ENCODE measurements around the gene ADCY9. TPM values are rescaled to one million over a fixed set of nuclear protein-coding genes. Genes with fewer than 3 reads are reported as not detected.
"Not testable (repeated sequence)": the region's sequence is repeated elsewhere in the genome, so short reads cannot be mapped to it uniquely, and the experiment has no call there.

Gene ADCY9
- total and polyA plus RNA-seq, 4 donors, result 7.9 to 40.1 (median 24.7) TPM

DNA sequence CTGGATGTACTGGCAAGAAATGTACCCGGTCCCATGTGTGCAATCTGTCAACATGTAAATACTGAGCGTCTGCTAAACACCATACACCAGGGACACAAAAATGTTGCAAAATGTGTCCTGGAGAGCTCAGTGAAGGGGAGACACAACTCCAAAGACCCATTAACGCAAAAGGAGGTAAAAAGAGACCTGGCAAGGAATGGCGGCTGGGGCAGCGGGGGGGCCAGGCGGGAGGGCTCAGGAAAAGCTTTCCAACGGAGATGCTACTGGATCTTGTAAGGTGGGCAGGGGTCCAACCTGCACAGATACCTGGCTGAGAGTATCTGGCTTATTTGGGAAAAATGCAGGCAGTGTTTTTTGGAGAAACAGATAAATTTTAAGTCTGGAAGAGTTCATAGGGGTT, 40.7 kb downstream of the ADCY9 start:
- intact Hi-C loops (cut with DNase I), result no loop called here
- ATAC-seq (ENCODE audit: low FRiP score) (no peak), DNase-seq (no peak)
- Histone ChIP-seq H3K9me3 (ENCODE audit: control insufficient read depth, low read length) (no peaks in the 10 kb centered on the region), H3K4me1 (ENCODE audit: control insufficient read depth in 1 of 2, insufficient read depth in 2 of 2, low read length in 2 of 2) (peaks cover 0 to 3% of the 10 kb centered on the region in 2 donors), H3K36me3 (ENCODE audit: control insufficient read depth in 1 of 2, insufficient read depth in 2 of 2, low read length in 1 of 2) (no peaks in the 10 kb centered on the region), H3K27ac (ENCODE audit: low read depth in 1 of 2, low read length in 2 of 2) (no peak overlapping the region), H3K27me3 (ENCODE audit: control insufficient read depth in 1 of 2, insufficient read depth in 2 of 2, low read length in 1 of 2) (no peaks in the 10 kb centered on the region), H3K4me3 (ENCODE audit: low read length in 2 of 2) (no peak overlapping the region)
- 93 to 95% methylated on average over 7 of the region's 7 CpGs for WGBS, 2 donors

DNA sequence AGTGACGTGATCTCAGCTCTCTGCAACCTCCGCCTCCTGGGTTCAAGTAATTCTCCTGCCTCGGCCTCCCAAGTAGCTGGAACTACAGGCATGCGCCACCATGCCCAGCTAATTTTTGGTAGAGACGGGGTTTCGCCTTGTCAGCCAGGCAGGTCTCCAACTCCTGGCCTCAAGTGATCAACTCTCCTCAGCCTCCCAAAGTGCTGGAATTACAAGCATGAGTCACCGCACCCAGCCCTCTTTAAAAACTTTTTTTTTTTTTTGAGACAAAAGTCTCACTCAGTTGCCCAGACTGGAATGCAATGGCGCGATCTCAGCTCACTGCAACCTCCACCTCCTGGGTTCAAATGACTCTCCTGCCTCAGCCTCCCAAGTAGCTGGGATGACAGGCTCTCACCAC, 43.1 kb downstream of the ADCY9 start:
- H3K27me3 ChIP-seq (ENCODE audit: control insufficient read depth in 1 of 2, insufficient read depth in 2 of 2, low read length in 1 of 2); H3K36me3 ChIP-seq (ENCODE audit: control insufficient read depth in 1 of 2, insufficient read depth in 2 of 2, low read length in 1 of 2); H3K4me3 ChIP-seq (ENCODE audit: low read length in 2 of 2); ATAC-seq (ENCODE audit: low FRiP score); H3K27ac ChIP-seq (ENCODE audit: low read depth in 1 of 2, low read length in 2 of 2); H3K9me3 ChIP-seq (ENCODE audit: control insufficient read depth, low read length); DNase-seq; intact Hi-C loops (cut with DNase I); H3K4me1 ChIP-seq (ENCODE audit: control insufficient read depth in 1 of 2, insufficient read depth in 2 of 2, low read length in 2 of 2): not testable (repeated sequence)
- 76 to 84% methylated on average over 9 of the region's 9 CpGs for WGBS, 2 donors

DNA sequence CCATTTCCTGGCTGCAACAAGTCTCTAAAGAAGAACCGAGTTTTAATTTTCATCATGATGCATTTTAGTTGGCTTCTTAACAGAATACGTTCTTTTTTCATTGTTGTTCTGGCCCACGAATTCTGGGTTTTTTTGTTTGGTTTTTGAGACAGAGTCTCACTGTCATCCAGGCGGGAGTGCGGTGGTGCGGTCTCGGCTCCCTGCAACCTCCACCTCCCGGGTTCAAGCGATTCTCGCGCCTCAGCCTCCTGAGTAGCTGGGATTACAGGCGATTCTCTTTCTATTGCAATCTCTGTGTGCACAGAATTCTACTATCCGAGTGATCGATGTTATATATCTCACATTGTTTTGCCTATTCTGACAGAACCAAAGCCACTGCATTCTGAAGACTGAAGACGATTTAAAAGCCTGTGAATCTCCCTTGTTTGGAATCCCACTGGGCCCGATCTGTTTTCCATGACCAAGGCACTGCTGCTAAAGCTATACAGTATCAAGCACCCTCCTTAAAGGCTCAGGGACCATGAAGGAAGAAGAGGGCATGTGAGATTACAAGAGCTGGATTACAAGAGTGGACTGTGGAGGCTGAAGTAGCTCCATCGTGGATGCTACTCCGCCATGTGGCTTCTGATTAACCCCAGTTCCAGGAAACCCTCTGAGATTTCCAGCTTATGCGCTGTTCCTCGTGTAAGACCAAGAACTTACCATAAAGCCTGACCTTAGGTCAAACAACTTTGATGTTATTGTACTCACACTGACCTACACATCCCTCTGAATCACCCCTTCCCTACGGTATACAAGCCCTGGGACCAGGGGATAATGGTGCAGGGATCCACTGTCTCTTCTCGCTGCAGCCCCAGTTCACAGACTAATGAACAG, 44.3 kb downstream of the ADCY9 start:
- H3K4me1 ChIP-seq (ENCODE audit: control insufficient read depth in 1 of 2, insufficient read depth in 2 of 2, low read length in 2 of 2), result peaks cover 0 to under 1% of the 10 kb centered on the region in 2 donors
- no peaks in the 10 kb centered on the region for H3K36me3 ChIP-seq (ENCODE audit: control insufficient read depth in 1 of 2, insufficient read depth in 2 of 2, low read length in 1 of 2)
- DNase-seq (no peak), ATAC-seq (ENCODE audit: low FRiP score) (no peak)
- 78 to 83% methylated on average over 22 of the region's 22 CpGs for WGBS, 2 donors
- H3K27me3 ChIP-seq (ENCODE audit: control insufficient read depth in 1 of 2, insufficient read depth in 2 of 2, low read length in 1 of 2), result no peaks in the 10 kb centered on the region
- intact Hi-C loops (cut with DNase I), result no loop called here
- no peak overlapping the region for H3K27ac ChIP-seq (ENCODE audit: low read depth in 1 of 2, low read length in 2 of 2)
- no peaks in the 10 kb centered on the region for H3K9me3 ChIP-seq (ENCODE audit: control insufficient read depth, low read length)
- no peak overlapping the region for H3K4me3 ChIP-seq (ENCODE audit: low read length in 2 of 2)

DNA sequence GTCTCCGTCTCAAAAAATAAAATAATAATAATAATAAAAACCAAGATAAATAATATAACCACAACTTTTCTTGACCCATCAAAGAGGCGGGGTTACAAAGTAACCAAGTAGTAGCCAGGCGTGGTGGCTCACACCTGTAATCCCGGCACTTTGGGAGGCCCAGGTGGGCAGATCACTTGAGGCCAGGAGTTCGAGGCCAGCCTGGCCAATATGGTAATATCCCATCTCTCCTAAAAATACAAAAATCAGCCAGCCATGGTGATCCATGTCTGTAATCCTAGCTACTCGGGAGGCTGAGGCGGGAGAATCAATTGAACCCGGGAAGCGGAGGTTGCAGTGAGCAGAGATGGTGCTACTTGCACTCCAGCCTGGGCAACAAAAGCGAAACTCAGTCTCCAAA, 45.3 kb downstream of the ADCY9 start:
- DNase-seq, result no peak
- intact Hi-C loops (cut with DNase I), result no loop called here
- Histone ChIP-seq H3K27ac (ENCODE audit: low read depth in 1 of 2, low read length in 2 of 2) (no peak overlapping the region), H3K4me3 (ENCODE audit: low read length in 2 of 2) (no peak overlapping the region), H3K4me1 (ENCODE audit: control insufficient read depth in 1 of 2, insufficient read depth in 2 of 2, low read length in 2 of 2) (no peaks in the 10 kb centered on the region), H3K36me3 (ENCODE audit: control insufficient read depth in 1 of 2, insufficient read depth in 2 of 2, low read length in 1 of 2) (no peaks in the 10 kb centered on the region), H3K9me3 (ENCODE audit: control insufficient read depth, low read length) (no peaks in the 10 kb centered on the region), H3K27me3 (ENCODE audit: control insufficient read depth in 1 of 2, insufficient read depth in 2 of 2, low read length in 1 of 2) (no peaks in the 10 kb centered on the region)
- WGBS, 2 donors, result 96% methylated on average over 10 of the region's 10 CpGs
- ATAC-seq (ENCODE audit: low FRiP score), result no peak

DNA sequence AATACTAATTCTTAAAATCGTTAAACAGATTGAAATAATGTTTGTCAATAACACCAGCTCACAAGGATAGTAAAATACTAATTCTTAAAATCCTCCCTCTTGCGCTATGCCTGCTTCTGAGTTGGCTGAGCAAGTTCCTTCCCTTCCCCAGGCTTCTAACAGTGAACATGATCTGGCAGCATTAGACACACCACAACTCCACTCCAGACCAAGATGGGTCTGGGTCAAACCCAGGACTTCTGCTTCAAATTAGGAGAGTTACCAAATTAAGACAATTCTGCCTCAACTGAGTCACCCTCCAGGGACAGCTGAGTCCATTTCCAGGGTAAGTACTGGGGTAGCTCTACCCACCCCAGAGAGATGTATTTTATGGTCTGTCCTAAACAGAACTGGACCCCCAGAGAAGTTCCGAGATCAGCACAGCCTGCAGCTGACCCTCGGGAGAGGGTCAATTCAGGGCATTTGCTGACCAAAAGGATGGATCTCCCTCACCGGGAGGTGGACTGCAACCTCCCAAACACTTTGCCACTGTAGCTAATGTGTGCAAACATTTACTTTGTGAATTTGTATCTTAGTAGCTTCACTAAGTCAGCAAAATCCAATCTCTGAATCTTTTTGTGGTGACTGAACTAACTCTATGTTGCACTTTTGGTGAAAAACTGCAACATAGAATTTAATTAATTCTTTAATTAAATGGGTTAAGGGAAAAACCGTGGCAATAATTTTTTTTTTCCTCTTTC, 48.8 kb downstream of the ADCY9 start:
- no peak for DNase-seq
- Histone ChIP-seq H3K27me3 (ENCODE audit: control insufficient read depth in 1 of 2, insufficient read depth in 2 of 2, low read length in 1 of 2) (no peaks in the 10 kb centered on the region), H3K27ac (ENCODE audit: low read depth in 1 of 2, low read length in 2 of 2) (no peak overlapping the region), H3K4me3 (ENCODE audit: low read length in 2 of 2) (no peak overlapping the region), H3K36me3 (ENCODE audit: control insufficient read depth in 1 of 2, insufficient read depth in 2 of 2, low read length in 1 of 2) (no peaks in the 10 kb centered on the region), H3K9me3 (ENCODE audit: control insufficient read depth, low read length) (no peaks in the 10 kb centered on the region), H3K4me1 (ENCODE audit: control insufficient read depth in 1 of 2, insufficient read depth in 2 of 2, low read length in 2 of 2) (no peaks in the 10 kb centered on the region)
- peak; percentile 38 for ATAC-seq (ENCODE audit: low FRiP score)
- WGBS, 2 donors, result 43 to 48% methylated on average over 6 of the region's 6 CpGs
- intact Hi-C loops (cut with DNase I), result no loop called here

DNA sequence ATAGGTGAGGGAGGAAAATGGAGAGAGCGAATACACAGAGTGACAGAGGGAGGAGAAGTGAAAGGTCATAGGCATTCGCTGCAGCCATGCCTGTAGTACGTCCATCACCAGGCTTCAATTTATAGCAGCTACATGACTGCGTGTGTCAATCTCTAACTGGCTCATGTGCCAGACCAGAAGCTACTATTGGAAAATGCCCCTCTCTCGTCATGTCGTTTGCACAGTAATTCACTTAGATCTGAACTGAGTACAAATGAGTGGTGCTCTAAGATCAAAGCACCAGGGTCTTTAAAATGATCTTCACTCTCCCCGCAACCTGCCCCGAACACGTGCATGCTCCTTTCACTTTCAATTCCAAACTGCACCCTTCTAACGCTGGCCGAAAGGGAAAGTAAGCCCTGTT, 51.3 kb downstream of the ADCY9 start:
- WGBS, 2 donors, result 90 to 93% methylated on average over 11 of the region's 11 CpGs
- no peak for ATAC-seq (ENCODE audit: low FRiP score)
- Histone ChIP-seq H3K4me3 (ENCODE audit: low read length in 2 of 2) (no peak overlapping the region), H3K36me3 (ENCODE audit: control insufficient read depth in 1 of 2, insufficient read depth in 2 of 2, low read length in 1 of 2) (no peaks in the 10 kb centered on the region), H3K4me1 (ENCODE audit: control insufficient read depth in 1 of 2, insufficient read depth in 2 of 2, low read length in 2 of 2) (no peaks in the 10 kb centered on the region), H3K27me3 (ENCODE audit: control insufficient read depth in 1 of 2, insufficient read depth in 2 of 2, low read length in 1 of 2) (no peaks in the 10 kb centered on the region), H3K27ac (ENCODE audit: low read depth in 1 of 2, low read length in 2 of 2) (no peak overlapping the region), H3K9me3 (ENCODE audit: control insufficient read depth, low read length) (no peaks in the 10 kb centered on the region)
- intact Hi-C loops (cut with DNase I), result no loop called here
- DNase-seq, result no peak

DNA sequence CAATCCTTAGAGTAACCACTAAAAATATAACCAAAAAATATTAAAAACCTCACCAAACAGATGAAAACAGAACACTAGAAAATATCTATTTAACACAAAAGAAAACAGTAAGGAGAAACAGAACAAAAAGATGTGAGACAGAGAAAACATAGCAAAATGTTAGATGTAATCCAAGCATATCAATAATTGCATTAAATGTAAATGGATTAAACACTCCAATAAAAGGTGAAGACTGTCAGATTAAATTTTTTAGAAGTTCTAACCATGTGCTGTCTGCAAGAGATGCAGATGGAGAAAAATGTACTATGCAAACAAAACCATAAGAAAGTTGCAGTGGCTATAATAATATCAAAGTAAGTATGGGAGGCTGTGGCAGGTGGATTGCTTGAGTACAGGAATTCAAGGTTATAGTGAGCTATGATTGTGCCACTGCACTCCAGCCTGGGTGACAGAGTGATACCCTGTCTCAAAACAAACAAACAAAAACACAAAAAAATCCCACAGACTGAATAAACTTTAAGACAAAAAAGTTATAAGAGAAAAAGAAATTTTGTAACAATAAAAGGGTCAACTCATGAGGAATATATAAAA, 53.9 kb downstream of the ADCY9 start:
- DNase-seq (no peak), ATAC-seq (ENCODE audit: low FRiP score) (no peak)
- Histone ChIP-seq H3K36me3 (ENCODE audit: control insufficient read depth in 1 of 2, insufficient read depth in 2 of 2, low read length in 1 of 2) (no peaks in the 10 kb centered on the region), H3K9me3 (ENCODE audit: control insufficient read depth, low read length) (no peaks in the 10 kb centered on the region), H3K4me3 (ENCODE audit: low read length in 2 of 2) (no peak overlapping the region), H3K4me1 (ENCODE audit: control insufficient read depth in 1 of 2, insufficient read depth in 2 of 2, low read length in 2 of 2) (no peaks in the 10 kb centered on the region), H3K27me3 (ENCODE audit: control insufficient read depth in 1 of 2, insufficient read depth in 2 of 2, low read length in 1 of 2) (no peaks in the 10 kb centered on the region), H3K27ac (ENCODE audit: low read depth in 1 of 2, low read length in 2 of 2) (no peak overlapping the region)
- intact Hi-C loops (cut with DNase I), result no loop called here

DNA sequence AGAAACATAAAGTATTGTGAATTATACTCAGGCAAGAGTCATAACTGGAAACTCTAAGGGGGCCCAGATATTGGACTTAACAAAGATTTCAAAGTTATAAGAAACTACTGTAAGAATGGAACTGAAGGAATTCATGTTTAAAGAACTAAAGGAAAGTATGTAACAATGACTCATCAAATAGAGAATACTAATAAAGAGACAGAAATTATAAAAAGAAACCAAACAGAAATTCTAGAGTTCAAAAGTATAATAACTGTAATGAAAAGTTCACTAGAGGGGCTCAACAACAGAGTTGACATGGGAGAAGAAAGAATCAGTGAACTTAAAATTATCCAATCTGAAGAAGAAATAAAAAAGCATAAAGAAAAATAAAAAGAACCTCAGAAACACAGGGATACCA, 55.4 kb downstream of the ADCY9 start:
- DNase-seq (no peak), ATAC-seq (ENCODE audit: low FRiP score) (no peak)
- Histone ChIP-seq H3K36me3 (ENCODE audit: control insufficient read depth in 1 of 2, insufficient read depth in 2 of 2, low read length in 1 of 2) (no peaks in the 10 kb centered on the region), H3K4me3 (ENCODE audit: low read length in 2 of 2) (no peak overlapping the region), H3K27me3 (ENCODE audit: control insufficient read depth in 1 of 2, insufficient read depth in 2 of 2, low read length in 1 of 2) (no peaks in the 10 kb centered on the region), H3K27ac (ENCODE audit: low read depth in 1 of 2, low read length in 2 of 2) (no peak overlapping the region), H3K4me1 (ENCODE audit: control insufficient read depth in 1 of 2, insufficient read depth in 2 of 2, low read length in 2 of 2) (no peaks in the 10 kb centered on the region), H3K9me3 (ENCODE audit: control insufficient read depth, low read length) (no peaks in the 10 kb centered on the region)
- intact Hi-C loops (cut with DNase I), result no loop called here
